HepG2 (cell line): ENCODE results near the gene ZNF839.

ENCODE experiments used
- ARID5B ChIP-seq: IDR thresholded peaks from 2 replicates; pipeline ENCODE4 v1.4.0; 2020; ENCODE audit warnings: mild to moderate bottlenecking, missing genetic modification reagents
- FOXK2 ChIP-seq: fragments of 450-650 bp; IDR thresholded peaks from 2 replicates; pipeline ENCODE4 v1.6.1; 2016
- RAD21 ChIP-seq: fragments of 450-650 bp; formaldehyde crosslinking; IDR thresholded peaks from 2 replicates; pipeline ENCODE4 v1.5.0; 2020; ENCODE audit warnings: mild to moderate bottlenecking
- SRSF1 ChIP-seq: fragments of 200-400 bp; formaldehyde crosslinking; optimal IDR thresholded peaks from 2 replicates; pipeline ENCODE3; 2017; ENCODE audit warnings: mild to moderate bottlenecking, low read depth, low read length, moderate library complexity
- YEATS2 ChIP-seq: sonication (generic); formaldehyde crosslinking; IDR thresholded peaks from 2 replicates; pipeline ENCODE4 v1.4.0; 2020; ENCODE audit warnings: missing genetic modification reagents, borderline replicate concordance

GRCh38 chr14:102282751-102283465 is 36.6 kb upstream of the ZNF839 start:
- TF ChIP-seq SRSF1 = no peak
- no peak for TF ChIP-seq FOXK2
- no peak for TF ChIP-seq ARID5B (CRISPR knock-in tag)
- TF ChIP-seq RAD21 (CRISPR knock-in tag) = no peak
- no peak for TF ChIP-seq YEATS2
